HepG2 (cell line): ENCODE data around the gene PARD3. TPM values are rescaled to one million over a fixed set of nuclear protein-coding genes. Genes with fewer than 3 reads are reported as not detected.

Source experiments
- ATAC-seq: fragments of 200-7000 bp; cut with Tn5 transposase; 3 replicates; pipeline ENCODE4 v1.9.1; 2020; ENCODE audit warnings: mild to moderate bottlenecking, moderate library complexity
- BruUV-seq: library from RNA; stranded (reverse); fragments of 400-500 nt; replicated peaks from 2 replicates; lab custom pipeline; 2021; lab: Mats Ljungman, UMichigan
- CTCF ChIA-PET: fragments of 300-600 bp; formaldehyde crosslinking; extraction: SDS; loops from one replicate; lab custom pipeline; 2021; ENCODE audit warnings: low total read pairs, inconsistent platforms, low intra/inter-chr PET ratio; lab: Yijun Ruan, JAX
- POLR2A ChIA-PET: fragments of 350-600 bp; sonication (Branson Sonifier 250); formaldehyde crosslinking; loops from one replicate; lab custom pipeline; 2020; ENCODE audit warnings: antibody characterized with exemption, inconsistent platforms; lab: Yijun Ruan, JAX
- DNase-seq: peaks from one replicate; pipeline ENCODE4 v3.0.0-alpha.2; 2015; ENCODE audit warnings: low spot score
- FAIRE-seq: peaks from 3 replicates; lab custom pipeline; 2011; peaks lifted over from hg19 to GRCh38; lab: Jason Lieb, UNC
- H2AFZ ChIP-seq: one replicate; pipeline ENCODE4 v1.6.1; 2011; ENCODE audit warnings: low read length, inconsistent platforms
- H3K27ac ChIP-seq: fragments of 300-600 bp; 3 replicates; pipeline ENCODE4 v1.8.0; 2011; ENCODE audit warnings: mixed run types, mild to moderate bottlenecking, mixed read lengths, low read length, inconsistent platforms; ENCODE audit not compliant: insufficient read depth; ENCODE audit errors: extremely low read length
- H3K27me3 ChIP-seq, 2 experiments: fragments of 200-600 bp in 1 of 2; 2 replicates in 1 of 2; 3 replicates in 1 of 2; pipeline versions ENCODE4 v1.6.0 to v1.8.0; 2011; ENCODE audit warnings: low read length in 2 of 2, mild to moderate bottlenecking in 2 of 2, moderate library complexity in 2 of 2, inconsistent platforms in 1 of 2; ENCODE audit not compliant: insufficient read depth in 2 of 2, control insufficient read depth in 1 of 2
- H3K36me3 ChIP-seq, 2 experiments: fragments of 200-600 bp in 1 of 2; replicated peaks in 1 of 2; 2 replicates in 1 of 2; 3 replicates in 1 of 2; pipeline versions ENCODE4 v1.5.1 to v1.8.0; 2011; ENCODE audit warnings: low read length in 2 of 2, inconsistent platforms in 1 of 2; ENCODE audit not compliant: insufficient read depth in 2 of 2, control insufficient read depth in 1 of 2
- H3K4me1 ChIP-seq: 2 replicates; pipeline ENCODE4 v1.5.1; 2012; ENCODE audit warnings: low read length, inconsistent platforms; ENCODE audit not compliant: insufficient read depth
- H3K4me2 ChIP-seq: 2 replicates; pipeline ENCODE4 v1.6.0; 2011; ENCODE audit warnings: low read depth, low read length, inconsistent platforms
- H3K4me3 ChIP-seq, 3 experiments: fragments of 200-600 bp in 1 of 3; sonication (generic), shearing (Covaris generic) in 1 of 3; replicated peaks in 1 of 3; 2 replicates each; pipeline ENCODE4 v1.5.1; 2011 to 2016; ENCODE audit warnings: low read length in 3 of 3, inconsistent platforms in 2 of 3, low read depth in 2 of 3, mild to moderate bottlenecking in 2 of 3, control low read depth in 1 of 3, mixed read lengths in 1 of 3; ENCODE audit not compliant: insufficient read depth in 1 of 3
- H3K79me2 ChIP-seq: one replicate; pipeline ENCODE4 v1.6.1; 2011; ENCODE audit warnings: low read length, inconsistent platforms; ENCODE audit not compliant: insufficient read depth
- H3K9ac ChIP-seq: 2 replicates; pipeline ENCODE4 v1.6.0; 2011; ENCODE audit warnings: mild to moderate bottlenecking, low read depth, low read length, inconsistent platforms; ENCODE audit not compliant: insufficient read depth
- H3K9me3 ChIP-seq: 2 replicates; pipeline ENCODE4 v1.5.1; 2012; ENCODE audit warnings: mild to moderate bottlenecking, low read length
- H4K20me1 ChIP-seq: 2 replicates; pipeline ENCODE4 v1.6.0; 2011; ENCODE audit warnings: inconsistent platforms, mild to moderate bottlenecking, low read length, moderate library complexity; ENCODE audit not compliant: insufficient read depth
- MTF1 ChIP-seq: sonication (generic); formaldehyde crosslinking; IDR thresholded peaks from 2 replicates; pipeline ENCODE4 v1.5.0; 2020; ENCODE audit warnings: missing genetic modification reagents
- NPAS2 ChIP-seq: sonication (generic); formaldehyde crosslinking; IDR thresholded peaks from 2 replicates; pipeline ENCODE4 v1.8.0; 2022; ENCODE audit warnings: mild to moderate bottlenecking, missing genetic modification reagents, borderline replicate concordance
- RXRB ChIP-seq: IDR thresholded peaks from 2 replicates; pipeline ENCODE4 v1.6.1; 2016; ENCODE audit warnings: borderline replicate concordance, missing genetic modification reagents, missing compliant biosample characterization
- TBL1XR1 ChIP-seq: fragments of 150-350 bp; IDR thresholded peaks from 2 replicates; pipeline ENCODE4 v1.6.1; 2014; ENCODE audit warnings: borderline replicate concordance, low read length; ENCODE audit not compliant: partially characterized antibody
- ZFP36 ChIP-seq: fragments of 150-350 bp; IDR thresholded peaks from 2 replicates; pipeline ENCODE4 v1.6.1; 2018; ENCODE audit warnings: borderline replicate concordance, low read length, low read depth; ENCODE audit not compliant: partially characterized antibody
- ZFX ChIP-seq: sonication (generic); formaldehyde crosslinking; IDR thresholded peaks from 2 replicates; pipeline ENCODE4 v1.4.0; 2020; ENCODE audit warnings: mild to moderate bottlenecking, low read depth, missing genetic modification reagents, moderate library complexity
- ZNF468 ChIP-seq: sonication (generic); formaldehyde crosslinking; IDR thresholded peaks from 2 replicates; pipeline ENCODE4 v1.8.0; 2022; ENCODE audit warnings: mild to moderate bottlenecking, moderate library complexity, missing genetic modification reagents
- ZNF646 ChIP-seq: sonication (generic); formaldehyde crosslinking; IDR thresholded peaks from 2 replicates; pipeline ENCODE4 v1.9.0; 2021; ENCODE audit warnings: mild to moderate bottlenecking, missing genetic modification reagents
- ZNF780A ChIP-seq: sonication (generic); formaldehyde crosslinking; IDR thresholded peaks from 2 replicates; pipeline ENCODE4 v1.8.0; 2022; ENCODE audit warnings: mild to moderate bottlenecking, missing genetic modification reagents, moderate library complexity
- WGBS: methylation state at CpG from one replicate; pipeline ENCODE4 v1.1.6; 2017; ENCODE audit warnings: low lambda C conversion rate; 5-methylcytosine and 5-hydroxymethylcytosine counted together
- in situ Hi-C: cut with HindIII; loops from 2 replicates; pipeline ENCODE4 v1.10.0; 2017; ENCODE audit warnings: low pct_unique_long_range_greater_than_20kb; ENCODE audit not compliant: extremely low pct_ligation_motif_present
- intact Hi-C: fragments of 100-400 bp; cut with micrococcal nuclease; formaldehyde crosslinking; loops from one replicate; pipeline ENCODE4 v1.10.0; 2022; ENCODE audit not compliant: unreplicated experiment
- polyA plus RNA-seq, 8 experiments: library from polyadenylated mRNA; depleted of rRNA in 3 of 8; stranded (reverse) in 7 of 8; unstranded in 1 of 8; fragments of >200 nt; fragmentation: Illumina TruSeq in 4 of 8; extraction: Trizol in 4 of 8; gene quantifications; 2 replicates each; pipeline versions ENCODE4 v1.2.1 to v1.2.3, GENCODE V29; 2011 to 2016; ENCODE audit warnings: low read depth in 4 of 8, missing spikeins in 1 of 8, mixed read lengths in 1 of 8; ENCODE audit not compliant: insufficient read depth in 1 of 8
- total RNA-seq, 5 experiments: library from RNA; depleted of rRNA; stranded (reverse); fragments of >200 nt; fragmentation: Illumina TruSeq; extraction: Trizol; gene quantifications; 2 replicates each; pipeline ENCODE4 v1.2.3, GENCODE V29; 2016; ENCODE audit warnings: low read depth in 1 of 5
- TF ChIP-seq, protein P1 (sequence below): sonication (generic); formaldehyde crosslinking; IDR thresholded peaks from 2 replicates; pipeline ENCODE4 v1.8.1; 2023; ENCODE audit warnings: mild to moderate bottlenecking, missing genetic modification reagents
- TF ChIP-seq, protein P2 (sequence below): IDR thresholded peaks from 2 replicates; pipeline ENCODE4 v1.6.1; 2016
- TF ChIP-seq, protein P3 (sequence below): sonication (generic); formaldehyde crosslinking; IDR thresholded peaks from 2 replicates; pipeline ENCODE4 v1.4.0; 2020; ENCODE audit warnings: mild to moderate bottlenecking, missing genetic modification reagents, borderline replicate concordance

PARD3 gene
- total and polyA plus RNA-seq, 2 of the 13 experiments (the other 11 are each of a cell fraction or from before 2014, with no cell fraction given) = 40.9 to 60.0 TPM

DNA sequence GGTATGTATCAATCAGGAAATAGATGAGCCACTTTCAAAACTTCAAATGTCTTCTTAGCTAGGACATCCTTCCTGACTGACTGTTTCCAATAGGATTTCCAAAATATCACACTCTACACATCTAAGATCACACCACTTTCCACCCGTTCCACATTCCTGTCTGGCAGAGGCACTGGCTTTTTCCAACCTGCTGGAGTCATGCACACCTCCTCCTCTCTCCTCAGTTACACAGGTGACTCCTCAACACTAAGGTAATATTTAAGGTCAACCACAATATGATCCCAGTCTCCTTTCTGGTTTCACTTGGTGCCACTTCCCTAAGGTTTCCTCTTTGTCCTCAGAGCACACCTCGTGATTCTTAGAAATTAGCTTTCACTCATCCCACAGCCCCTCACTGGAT is 196.5 kb downstream of the PARD3 start (continued):
- TF ChIP-seq ZNF646 (CRISPR knock-in tag) = no peak
- TF ChIP-seq, protein P1, sequence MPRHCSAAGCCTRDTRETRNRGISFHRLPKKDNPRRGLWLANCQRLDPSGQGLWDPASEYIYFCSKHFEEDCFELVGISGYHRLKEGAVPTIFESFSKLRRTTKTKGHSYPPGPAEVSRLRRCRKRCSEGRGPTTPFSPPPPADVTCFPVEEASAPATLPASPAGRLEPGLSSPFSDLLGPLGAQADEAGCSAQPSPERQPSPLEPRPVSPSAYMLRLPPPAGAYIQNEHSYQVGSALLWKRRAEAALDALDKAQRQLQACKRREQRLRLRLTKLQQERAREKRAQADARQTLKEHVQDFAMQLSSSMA (CRISPR knock-in tag) = no peak
- TF ChIP-seq RXRB (CRISPR knock-in tag) = no peak
- TF ChIP-seq, protein P2, sequence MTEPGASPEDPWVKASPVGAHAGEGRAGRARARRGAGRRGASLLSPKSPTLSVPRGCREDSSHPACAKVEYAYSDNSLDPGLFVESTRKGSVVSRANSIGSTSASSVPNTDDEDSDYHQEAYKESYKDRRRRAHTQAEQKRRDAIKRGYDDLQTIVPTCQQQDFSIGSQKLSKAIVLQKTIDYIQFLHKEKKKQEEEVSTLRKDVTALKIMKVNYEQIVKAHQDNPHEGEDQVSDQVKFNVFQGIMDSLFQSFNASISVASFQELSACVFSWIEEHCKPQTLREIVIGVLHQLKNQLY (CRISPR knock-in tag) = no peak
- TF ChIP-seq, all 625 proteins: peak for 0

GRCh38 chr10:34615770-34616169 is 199.3 kb downstream of the PARD3 start:
- H3K79me2 ChIP-seq = peaks cover 8% of the 10 kb centered on the region
- H3K9ac ChIP-seq = no peak overlapping the region
- 95% methylated on average over 3 of the region's 3 CpGs for WGBS
- CTCF ChIA-PET = no interaction called here
- H3K4me3 ChIP-seq = no peak overlapping the region
- no peak overlapping the region for H2AFZ ChIP-seq
- ATAC-seq = no peak
- 0 out of 2 replicates have a peak, but pooled peaks cover 3% of the 10 kb centered on the region for H4K20me1 ChIP-seq
- no peaks in the 10 kb centered on the region for H3K27me3 ChIP-seq
- intact Hi-C loops (no loop called here), in situ Hi-C loops (no loop called here)
- no peak for DNase-seq
- H3K27ac ChIP-seq = no peak overlapping the region
- H3K36me3 ChIP-seq = no peaks in the 10 kb centered on the region
- H3K4me1 ChIP-seq = no peaks in the 10 kb centered on the region
- no peaks in the 10 kb centered on the region for H3K9me3 ChIP-seq
- POLR2A ChIA-PET = no interaction called here
- no peak for FAIRE-seq
- no peak overlapping the region for H3K4me2 ChIP-seq
- no TSS peak for BruUV-seq
- TF ChIP-seq, protein P1 (CRISPR knock-in tag) = no peak
- TF ChIP-seq NPAS2 (CRISPR knock-in tag) (no peak), MTF1 (CRISPR knock-in tag) (no peak), TBL1XR1 (no peak), ZNF468 (CRISPR knock-in tag) (no peak), ZFP36 (no peak), ZFX (CRISPR knock-in tag) (no peak), ZNF780A (CRISPR knock-in tag) (no peak)
- TF ChIP-seq, protein P3, sequence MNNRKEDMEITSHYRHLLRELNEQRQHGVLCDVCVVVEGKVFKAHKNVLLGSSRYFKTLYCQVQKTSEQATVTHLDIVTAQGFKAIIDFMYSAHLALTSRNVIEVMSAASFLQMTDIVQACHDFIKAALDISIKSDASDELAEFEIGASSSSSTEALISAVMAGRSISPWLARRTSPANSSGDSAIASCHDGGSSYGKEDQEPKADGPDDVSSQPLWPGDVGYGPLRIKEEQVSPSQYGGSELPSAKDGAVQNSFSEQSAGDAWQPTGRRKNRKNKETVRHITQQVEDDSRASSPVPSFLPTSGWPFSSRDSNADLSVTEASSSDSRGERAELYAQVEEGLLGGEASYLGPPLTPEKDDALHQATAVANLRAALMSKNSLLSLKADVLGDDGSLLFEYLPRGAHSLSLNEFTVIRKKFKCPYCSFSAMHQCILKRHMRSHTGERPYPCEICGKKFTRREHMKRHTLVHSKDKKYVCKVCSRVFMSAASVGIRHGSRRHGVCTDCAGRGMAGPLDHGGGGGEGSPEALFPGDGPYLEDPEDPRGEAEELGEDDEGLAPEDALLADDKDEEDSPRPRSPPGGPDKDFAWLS (CRISPR knock-in tag) = no peak
